Progenitor cell of endocrine pancreas (in vitro differentiated cells): ENCODE results near the gene CPSF2. TPM values are rescaled to one million over a fixed set of nuclear protein-coding genes. Genes with fewer than 3 reads are reported as not detected.

Experiments
- total RNA-seq: library from RNA; stranded (reverse); gene quantifications from 2 replicates; pipeline ENCODE4 v1.2.1, GENCODE V29; 2021

Gene CPSF2
- total RNA-seq, 1 donor from 2014 or later, result 76.2 TPM

Other genes starting within 250 kb of the CPSF2 start
- gene FBLN5, start 174.3 kb upstream of the CPSF2 start, total RNA-seq, result 6.4 and 6.9 TPM in 2 replicates
- 58.6 and 60.9 TPM in 2 replicates for gene TRIP11, start 81.9 kb upstream of the CPSF2 start, total RNA-seq
- gene ATXN3, start 15.4 kb upstream of the CPSF2 start, total RNA-seq, result 31.9 and 33.4 TPM in 2 replicates
- 96.3 and 99.0 TPM in 2 replicates for gene NDUFB1, start 263 bp upstream of the CPSF2 start, total RNA-seq
- gene SLC24A4, start 201.2 kb downstream of the CPSF2 start, total RNA-seq, result not detected in 2 replicates